Endothelial cell (in vitro differentiated cells): Measurements from ENCODE around the gene CHST2. TPM values are rescaled to one million over a fixed set of nuclear protein-coding genes. Genes with fewer than 3 reads are reported as not detected.

Source experiments
- DNase-seq: peaks from one replicate; pipeline ENCODE4 v3.0.0; 2021; ENCODE audit warnings: low spot score
- H3K27ac Mint-ChIP-seq: one replicate; pipeline ENCODE4 v1.8.0; 2021; ENCODE audit warnings: mixed read lengths, inconsistent platforms; ENCODE audit not compliant: unreplicated experiment
- H3K27me3 Mint-ChIP-seq: one replicate; pipeline ENCODE4 v1.8.0; 2021; ENCODE audit warnings: mild to moderate bottlenecking, moderate library complexity, mixed read lengths, inconsistent platforms; ENCODE audit not compliant: unreplicated experiment
- H3K36me3 Mint-ChIP-seq: one replicate; pipeline ENCODE4 v1.8.0; 2021; ENCODE audit warnings: mild to moderate bottlenecking, low read depth, mixed read lengths, inconsistent platforms; ENCODE audit not compliant: unreplicated experiment
- H3K4me1 Mint-ChIP-seq: one replicate; pipeline ENCODE4 v1.8.0; 2021; ENCODE audit warnings: mild to moderate bottlenecking, mixed read lengths, inconsistent platforms; ENCODE audit not compliant: unreplicated experiment
- H3K4me3 Mint-ChIP-seq: one replicate; pipeline ENCODE4 v1.8.0; 2021; ENCODE audit warnings: mild to moderate bottlenecking, mixed read lengths, inconsistent platforms; ENCODE audit not compliant: unreplicated experiment
- H3K9me3 Mint-ChIP-seq: one replicate; pipeline ENCODE4 v1.8.0; 2021; ENCODE audit warnings: mixed read lengths, inconsistent platforms; ENCODE audit not compliant: unreplicated experiment
- total RNA-seq: library from RNA; stranded (reverse); fragmentation: NEBNext Ultra II Directional; extraction: Animal tissue kit (Norgen Biotek cat#: 25700); gene quantifications from one replicate; pipeline ENCODE4 v1.2.1, GENCODE V29; 2021; ENCODE audit not compliant: unreplicated experiment
- TF ChIP-seq, protein P1 (sequence below): fragments of 200-600 bp; sonication (generic); IDR thresholded peaks from one replicate; pipeline ENCODE4 v1.5.0; 2021; ENCODE audit warnings: antibody characterized with exemption; ENCODE audit not compliant: unreplicated experiment

Gene CHST2
- total RNA-seq, 1 donor from 2014 or later, result 12.9 TPM

DNA sequence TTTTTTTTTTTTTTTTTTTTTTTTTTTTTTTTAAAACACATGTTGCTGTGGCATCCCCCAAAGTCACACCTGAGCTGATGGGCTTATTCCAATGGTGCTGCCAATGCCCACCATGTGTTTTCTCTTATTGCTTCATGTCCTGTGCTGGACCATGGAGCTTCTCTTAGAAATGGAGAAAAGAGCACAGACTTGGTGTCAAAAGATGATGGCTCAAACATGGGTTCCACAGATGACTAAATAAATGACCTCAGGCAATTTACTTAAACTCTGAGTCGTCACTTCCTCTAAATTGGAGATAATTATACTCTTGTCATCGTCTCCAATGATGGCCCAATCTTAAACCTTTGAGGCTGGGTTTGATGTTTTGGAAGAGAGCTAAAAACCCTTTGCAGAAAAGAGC, 28.1 kb downstream of the CHST2 start:
- no peaks in the 10 kb centered on the region for H3K4me1 Mint-ChIP-seq
- TF ChIP-seq, protein P1, sequence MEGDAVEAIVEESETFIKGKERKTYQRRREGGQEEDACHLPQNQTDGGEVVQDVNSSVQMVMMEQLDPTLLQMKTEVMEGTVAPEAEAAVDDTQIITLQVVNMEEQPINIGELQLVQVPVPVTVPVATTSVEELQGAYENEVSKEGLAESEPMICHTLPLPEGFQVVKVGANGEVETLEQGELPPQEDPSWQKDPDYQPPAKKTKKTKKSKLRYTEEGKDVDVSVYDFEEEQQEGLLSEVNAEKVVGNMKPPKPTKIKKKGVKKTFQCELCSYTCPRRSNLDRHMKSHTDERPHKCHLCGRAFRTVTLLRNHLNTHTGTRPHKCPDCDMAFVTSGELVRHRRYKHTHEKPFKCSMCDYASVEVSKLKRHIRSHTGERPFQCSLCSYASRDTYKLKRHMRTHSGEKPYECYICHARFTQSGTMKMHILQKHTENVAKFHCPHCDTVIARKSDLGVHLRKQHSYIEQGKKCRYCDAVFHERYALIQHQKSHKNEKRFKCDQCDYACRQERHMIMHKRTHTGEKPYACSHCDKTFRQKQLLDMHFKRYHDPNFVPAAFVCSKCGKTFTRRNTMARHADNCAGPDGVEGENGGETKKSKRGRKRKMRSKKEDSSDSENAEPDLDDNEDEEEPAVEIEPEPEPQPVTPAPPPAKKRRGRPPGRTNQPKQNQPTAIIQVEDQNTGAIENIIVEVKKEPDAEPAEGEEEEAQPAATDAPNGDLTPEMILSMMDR, result no peak
- no peaks in the 10 kb centered on the region for H3K9me3 Mint-ChIP-seq
- no peaks in the 10 kb centered on the region for H3K36me3 Mint-ChIP-seq
- no peak overlapping the region for H3K27ac Mint-ChIP-seq
- H3K27me3 Mint-ChIP-seq, result no peaks in the 10 kb centered on the region
- DNase-seq, result no peak
- no peak overlapping the region for H3K4me3 Mint-ChIP-seq

DNA sequence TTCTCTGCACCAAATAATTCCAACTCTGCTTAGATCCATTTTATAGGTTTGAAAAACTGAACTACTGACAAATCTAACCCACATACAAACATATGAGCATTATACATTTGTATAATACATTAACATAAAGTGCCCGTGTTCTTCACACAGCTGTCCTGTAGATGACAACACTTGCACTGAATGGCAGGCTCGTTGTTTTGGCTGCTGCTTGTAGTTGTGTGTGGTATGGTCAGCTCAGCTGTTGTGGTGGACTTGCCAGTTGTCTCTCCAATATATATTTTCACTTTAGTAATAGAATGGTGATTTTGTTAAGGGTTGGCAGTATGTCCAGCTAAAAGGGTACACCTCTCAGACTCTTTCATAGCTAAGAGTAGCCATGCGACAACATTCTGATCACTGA, 30.5 kb downstream of the CHST2 start:
- no peak for DNase-seq
- H3K9me3 Mint-ChIP-seq, result no peaks in the 10 kb centered on the region
- H3K27ac Mint-ChIP-seq, result no peak overlapping the region
- H3K4me3 Mint-ChIP-seq, result no peak overlapping the region
- no peaks in the 10 kb centered on the region for H3K27me3 Mint-ChIP-seq
- H3K36me3 Mint-ChIP-seq, result no peaks in the 10 kb centered on the region
- no peaks in the 10 kb centered on the region for H3K4me1 Mint-ChIP-seq
- TF ChIP-seq, protein P1, result no peak

DNA sequence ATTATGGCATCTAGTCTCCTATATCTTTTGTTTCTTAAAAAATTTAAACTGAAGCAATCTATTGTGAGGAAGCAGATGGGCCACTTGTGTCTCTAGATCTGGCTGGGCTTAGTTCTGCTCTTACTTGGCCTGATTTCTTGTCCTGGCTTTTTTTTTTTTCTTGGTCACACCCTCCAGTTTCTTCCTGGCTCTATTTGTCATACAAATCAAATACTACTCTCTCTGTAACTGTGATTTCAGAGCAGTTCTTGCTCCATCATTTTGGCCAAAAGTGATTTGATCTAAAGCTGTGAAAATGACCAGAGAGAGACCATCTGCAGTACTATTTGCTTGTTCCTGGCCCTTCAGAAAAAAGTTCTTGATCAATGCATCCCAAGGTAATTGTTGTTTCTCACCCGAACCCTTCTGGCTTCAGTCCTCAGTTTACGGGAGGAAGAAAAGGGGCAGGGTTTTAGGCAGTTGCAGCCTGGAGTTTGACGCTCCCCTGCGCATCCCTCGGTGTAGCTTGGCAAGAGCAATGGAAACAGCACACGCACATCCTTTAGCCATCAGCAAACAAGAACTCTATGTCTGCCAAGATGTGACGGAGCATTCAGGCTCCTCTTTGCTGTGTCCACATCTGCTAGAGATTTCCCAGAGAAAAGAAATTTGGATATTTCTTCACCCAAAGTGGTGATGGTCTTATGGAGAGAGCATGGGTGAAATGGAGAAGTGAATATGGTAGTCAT, 31.6 kb downstream of the CHST2 start:
- H3K27ac Mint-ChIP-seq, result no peak overlapping the region
- H3K9me3 Mint-ChIP-seq, result no peaks in the 10 kb centered on the region
- DNase-seq, result no peak
- no peak overlapping the region for H3K4me3 Mint-ChIP-seq
- H3K4me1 Mint-ChIP-seq, result no peaks in the 10 kb centered on the region
- H3K27me3 Mint-ChIP-seq, result no peaks in the 10 kb centered on the region
- TF ChIP-seq, protein P1, result no peak
- H3K36me3 Mint-ChIP-seq, result no peaks in the 10 kb centered on the region

DNA sequence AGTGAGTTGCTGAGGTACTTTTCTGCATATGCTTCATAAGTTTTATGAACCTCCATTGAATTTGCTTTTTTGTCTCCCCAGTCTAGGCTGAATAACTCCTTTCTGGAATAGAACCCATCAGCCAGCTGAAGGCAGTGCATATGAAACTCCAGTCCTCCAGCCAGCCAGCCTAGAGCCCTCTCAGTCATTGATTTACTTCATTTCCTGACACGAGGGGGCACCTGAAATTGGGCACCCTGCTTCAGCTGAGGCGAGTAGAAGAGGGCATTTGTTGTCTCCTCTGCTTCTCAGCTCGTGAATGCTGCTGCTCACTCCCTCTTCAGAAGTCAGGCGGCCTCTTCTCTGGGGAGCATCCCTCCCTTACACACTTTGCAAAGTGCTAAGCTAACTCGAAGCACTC, 32.5 kb downstream of the CHST2 start:
- no peak overlapping the region for H3K27ac Mint-ChIP-seq
- H3K4me3 Mint-ChIP-seq, result no peak overlapping the region
- DNase-seq, result no peak
- TF ChIP-seq, protein P1, result no peak
- no peaks in the 10 kb centered on the region for H3K36me3 Mint-ChIP-seq
- no peaks in the 10 kb centered on the region for H3K27me3 Mint-ChIP-seq
- H3K9me3 Mint-ChIP-seq, result no peaks in the 10 kb centered on the region
- H3K4me1 Mint-ChIP-seq, result no peaks in the 10 kb centered on the region

DNA sequence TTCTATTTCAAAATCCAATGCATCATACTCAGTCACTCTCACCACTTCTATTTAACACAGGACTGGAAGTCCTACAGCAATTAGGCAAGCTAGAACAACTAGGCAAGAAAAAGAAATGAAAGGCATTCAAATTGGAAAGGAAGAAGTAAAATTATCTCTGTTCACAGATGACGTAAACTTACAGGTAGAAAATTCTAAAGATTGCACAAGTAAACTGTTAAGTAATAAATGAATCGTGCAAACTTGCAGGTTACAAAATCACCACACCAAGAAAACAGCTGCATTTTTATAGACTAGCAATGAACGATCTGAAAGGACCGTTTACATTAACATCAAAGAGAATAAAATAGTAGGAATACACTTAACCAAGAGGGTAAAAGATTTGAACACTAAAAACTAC, 36.2 kb downstream of the CHST2 start:
- Mint-ChIP-seq H3K27ac (no peak overlapping the region), H3K4me1 (no peaks in the 10 kb centered on the region), H3K27me3 (no peaks in the 10 kb centered on the region), H3K36me3 (no peaks in the 10 kb centered on the region), H3K4me3 (no peak overlapping the region), H3K9me3 (no peaks in the 10 kb centered on the region)
- no peak for DNase-seq
- TF ChIP-seq, protein P1, result no peak
